Naive thymus-derived CD4-positive, alpha-beta T cell (primary cell): Measurements from ENCODE around the gene MACC1. TPM values are rescaled to one million over a fixed set of nuclear protein-coding genes. Genes with fewer than 3 reads are reported as not detected.

Experiments used
- ATAC-seq: fragments of 150-1000 bp; cut with Tn5 transposase; 2 replicates; pipeline ENCODE4 v1.10.0; 2021; ENCODE audit warnings: mild to moderate bottlenecking, moderate library complexity
- CTCF ChIA-PET: fragments of 350-600 bp; sonication (Branson Sonifier 250); formaldehyde crosslinking; loops from one replicate; lab custom pipeline; 2021; ENCODE audit warnings: antibody characterized with exemption; lab: Charles Lee
- POLR2A ChIA-PET: fragments of 350-600 bp; sonication (Branson Sonifier 250); formaldehyde crosslinking; loops from one replicate; lab custom pipeline; 2021; ENCODE audit warnings: antibody characterized with exemption, inconsistent platforms; lab: Charles Lee
- DNase-seq, 9 donors: peaks; one replicate each; pipeline versions ENCODE4 v3.0.0 to v3.0.0-alpha.2; 2020 to 2022; ENCODE audit warnings: mixed read lengths in 1 of 9
- H3K27ac ChIP-seq: one replicate; pipeline ENCODE4 v1.7.0; 2013; ENCODE audit warnings: mild to moderate bottlenecking, low read depth, low read length, moderate library complexity
- H3K27me3 ChIP-seq, 2 donors: one replicate each; pipeline ENCODE4 v1.7.0; 2013; ENCODE audit warnings: low read length in 2 of 2, mild to moderate bottlenecking in 2 of 2, moderate library complexity in 2 of 2; ENCODE audit not compliant: control insufficient read depth in 2 of 2, insufficient read depth in 2 of 2
- H3K36me3 ChIP-seq, 3 experiments: 1 replicate in 2 of 3; 2 replicates in 1 of 3; pipeline ENCODE4 v1.7.0; 2013; ENCODE audit warnings: low read length in 3 of 3, mild to moderate bottlenecking in 3 of 3, moderate library complexity in 1 of 3; ENCODE audit not compliant: insufficient read depth in 3 of 3, control insufficient read depth in 2 of 3
- H3K4me1 ChIP-seq, 2 donors: one replicate each; pipeline ENCODE4 v1.7.0; 2013; ENCODE audit warnings: low read length in 2 of 2, mild to moderate bottlenecking in 2 of 2, moderate library complexity in 1 of 2; ENCODE audit not compliant: control insufficient read depth in 2 of 2, insufficient read depth in 2 of 2
- H3K4me3 ChIP-seq: 2 replicates; pipeline ENCODE4 v1.7.0; 2013; ENCODE audit warnings: mild to moderate bottlenecking, low read length
- H3K9me3 ChIP-seq, 3 experiments: 1 replicate in 2 of 3; 2 replicates in 1 of 3; pipeline ENCODE4 v1.7.0; 2013; ENCODE audit warnings: low read length in 3 of 3; ENCODE audit not compliant: control insufficient read depth in 2 of 3
- H3K27ac Mint-ChIP-seq, 9 donors: one replicate each; pipeline ENCODE4 v1.8.0; 2020 to 2022; ENCODE audit warnings: mixed read lengths in 9 of 9, mild to moderate bottlenecking in 8 of 9, moderate library complexity in 5 of 9, inconsistent platforms in 2 of 9
- H3K27me3 Mint-ChIP-seq, 5 donors: one replicate each; pipeline ENCODE4 v1.8.0; 2021 to 2022; ENCODE audit warnings: mixed read lengths in 5 of 5, mild to moderate bottlenecking in 1 of 5
- H3K36me3 Mint-ChIP-seq, 5 donors: one replicate each; pipeline ENCODE4 v1.8.0; 2020 to 2022; ENCODE audit warnings: mixed read lengths in 5 of 5, mild to moderate bottlenecking in 3 of 5, inconsistent platforms in 1 of 5
- H3K4me1 Mint-ChIP-seq, 7 donors: one replicate each; pipeline ENCODE4 v1.8.0; 2020 to 2022; ENCODE audit warnings: mixed read lengths in 7 of 7, mild to moderate bottlenecking in 3 of 7, inconsistent platforms in 1 of 7
- H3K4me3 Mint-ChIP-seq, 10 donors: one replicate each; pipeline ENCODE4 v1.8.0; 2020 to 2022; ENCODE audit warnings: mild to moderate bottlenecking in 10 of 10, mixed read lengths in 10 of 10, moderate library complexity in 6 of 10, inconsistent platforms in 2 of 10
- H3K9me3 Mint-ChIP-seq, 11 donors: one replicate each; pipeline ENCODE4 v1.8.0; 2020 to 2022; ENCODE audit warnings: mixed read lengths in 11 of 11, mild to moderate bottlenecking in 4 of 11, inconsistent platforms in 1 of 11, moderate library complexity in 1 of 11
- intact Hi-C, 2 donors: fragments of 100-400 bp; cut with micrococcal nuclease; formaldehyde crosslinking; loops; one replicate each; pipeline ENCODE4 v1.15.1; 2023
- polyA plus RNA-seq, 2 donors: library from polyadenylated mRNA; unstranded; fragments of 300-500 nt; fragmentation: Illumina TruSeq; gene quantifications; one replicate each; pipeline ENCODE4 v1.2.3, GENCODE V29; 2021
- total RNA-seq, 6 experiments: library from RNA in 5 of 6; stranded (reverse) in 5 of 6; gene quantifications; 1 replicate in 5 of 6; 2 replicates in 1 of 6; pipeline ENCODE4 v1.2.3 and lab custom pipeline; 2021 to 2026

Gene MACC1
- total and polyA plus RNA-seq, 7 experiments from 2014 or later, result 0.03 to 0.24 (median 0.13) TPM

GRCh38 chr7:20172736-20173334, 44.3 kb downstream of the MACC1 start:
- intact Hi-C loops, result loop anchor here (1.0 to 2.0 kb wide), 4 partner anchors 190 to 464 kb away; partner anchors contain the start of gene POLR1F (in 1 of the 2)
- no peak overlapping the region for H3K27ac Mint-ChIP-seq
- peak in 2 of 9 donors; percentile 2 to 5 for DNase-seq
- Histone ChIP-seq H3K36me3 (no peaks in the 10 kb centered on the region), H3K4me3 (no peak overlapping the region), H3K27ac (no peak overlapping the region), H3K4me1 (no peaks in the 10 kb centered on the region), H3K9me3 (no peaks in the 10 kb centered on the region), H3K27me3 (no peaks in the 10 kb centered on the region)
- no peaks in the 10 kb centered on the region for H3K36me3 Mint-ChIP-seq
- H3K27me3 Mint-ChIP-seq, result no peaks in the 10 kb centered on the region
- ATAC-seq, result no peak
- H3K9me3 Mint-ChIP-seq, result no peaks in the 10 kb centered on the region
- CTCF ChIA-PET, result no interaction called here
- no peak overlapping the region for H3K4me3 Mint-ChIP-seq
- H3K4me1 Mint-ChIP-seq, result no peaks in the 10 kb centered on the region
- POLR2A ChIA-PET, result no interaction called here

- ATAC-seq, result no peak
- Mint-ChIP-seq H3K36me3 (no peaks in the 10 kb centered on the region), H3K4me1 (no peaks in the 10 kb centered on the region), H3K27ac (no peak overlapping the region), H3K4me3 (no peak overlapping the region), H3K27me3 (no peaks in the 10 kb centered on the region), H3K9me3 (no peaks in the 10 kb centered on the region)
- ChIA-PET POLR2A (no interaction called here), CTCF (no interaction called here)
- H3K4me3 ChIP-seq, result no peak overlapping the region
- intact Hi-C loops, result no loop called here
- no peak overlapping the region for H3K27ac ChIP-seq
- no peak for DNase-seq
- H3K4me1 ChIP-seq, result no peaks in the 10 kb centered on the region
- no peaks in the 10 kb centered on the region for H3K27me3 ChIP-seq
- H3K9me3 ChIP-seq, result no peaks in the 10 kb centered on the region
- no peaks in the 10 kb centered on the region for H3K36me3 ChIP-seq
Measured at GRCh38 chr7:20170633-20171032, 46.6 kb downstream of the MACC1 start.

GRCh38 chr7:20165146-20165510, 52.1 kb downstream of the MACC1 start:
- Mint-ChIP-seq H3K36me3 (no peaks in the 10 kb centered on the region), H3K27me3 (no peaks in the 10 kb centered on the region), H3K27ac (no peak overlapping the region), H3K4me1 (no peaks in the 10 kb centered on the region), H3K4me3 (no peak overlapping the region), H3K9me3 (no peaks in the 10 kb centered on the region)
- intact Hi-C loops, result no loop called here
- DNase-seq (no peak), ATAC-seq (no peak)
- Histone ChIP-seq H3K27ac (no peak overlapping the region), H3K27me3 (no peaks in the 10 kb centered on the region), H3K9me3 (no peaks in the 10 kb centered on the region), H3K36me3 (no peaks in the 10 kb centered on the region), H3K4me3 (no peak overlapping the region), H3K4me1 (no peaks in the 10 kb centered on the region)
- ChIA-PET POLR2A (no interaction called here), CTCF (no interaction called here)

- H3K27ac ChIP-seq, result no peak overlapping the region
- intact Hi-C loops, result no loop called here
- Mint-ChIP-seq H3K4me3 (no peak overlapping the region), H3K36me3 (no peaks in the 10 kb centered on the region), H3K27me3 (no peaks in the 10 kb centered on the region), H3K9me3 (no peaks in the 10 kb centered on the region), H3K27ac (no peak overlapping the region), H3K4me1 (no peaks in the 10 kb centered on the region)
- H3K9me3 ChIP-seq, result no peaks in the 10 kb centered on the region
- H3K27me3 ChIP-seq, result no peaks in the 10 kb centered on the region
- DNase-seq, result no peak
- H3K36me3 ChIP-seq, result no peaks in the 10 kb centered on the region
- no peak overlapping the region for H3K4me3 ChIP-seq
- ATAC-seq, result no peak
- H3K4me1 ChIP-seq, result no peaks in the 10 kb centered on the region
- CTCF ChIA-PET, result no interaction called here
- POLR2A ChIA-PET, result no interaction called here
Measured at GRCh38 chr7:20164425-20165145, 52.6 kb downstream of the MACC1 start.

- intact Hi-C loops, result no loop called here
- no peak overlapping the region for H3K4me3 Mint-ChIP-seq
- H3K4me1 ChIP-seq, result no peaks in the 10 kb centered on the region
- no peaks in the 10 kb centered on the region for H3K9me3 ChIP-seq
- H3K27ac Mint-ChIP-seq, result no peak overlapping the region
- H3K4me3 ChIP-seq, result no peak overlapping the region
- no peaks in the 10 kb centered on the region for H3K27me3 ChIP-seq
- H3K36me3 ChIP-seq, result no peaks in the 10 kb centered on the region
- POLR2A ChIA-PET, result no interaction called here
- CTCF ChIA-PET, result no interaction called here
- H3K27me3 Mint-ChIP-seq, result no peaks in the 10 kb centered on the region
- no peaks in the 10 kb centered on the region for H3K36me3 Mint-ChIP-seq
- no peak for ATAC-seq
- H3K27ac ChIP-seq, result no peak overlapping the region
- H3K9me3 Mint-ChIP-seq, result no peaks in the 10 kb centered on the region
- H3K4me1 Mint-ChIP-seq, result no peaks in the 10 kb centered on the region
- no peak for DNase-seq
Measured at GRCh38 chr7:20162665-20163064, 54.5 kb downstream of the MACC1 start.

- Mint-ChIP-seq H3K4me3 (no peak overlapping the region), H3K27me3 (no peaks in the 10 kb centered on the region), H3K4me1 (peaks cover 0 to 1% (median 0%) of the 10 kb centered on the region in 7 donors), H3K27ac (no peak overlapping the region), H3K36me3 (no peaks in the 10 kb centered on the region), H3K9me3 (no peaks in the 10 kb centered on the region)
- POLR2A ChIA-PET, result no interaction called here
- no peak for DNase-seq
- H3K4me1 ChIP-seq, result no peaks in the 10 kb centered on the region
- no peak for ATAC-seq
- no peaks in the 10 kb centered on the region for H3K9me3 ChIP-seq
- intact Hi-C loops, result no loop called here
- H3K4me3 ChIP-seq, result no peak overlapping the region
- H3K27ac ChIP-seq, result no peak overlapping the region
- CTCF ChIA-PET, result no interaction called here
- no peaks in the 10 kb centered on the region for H3K27me3 ChIP-seq
- H3K36me3 ChIP-seq, result no peaks in the 10 kb centered on the region
Measured at GRCh38 chr7:20159226-20159747, 57.9 kb downstream of the MACC1 start.

- no peaks in the 10 kb centered on the region for H3K9me3 ChIP-seq
- H3K4me3 ChIP-seq, result no peak overlapping the region
- POLR2A ChIA-PET, result no interaction called here
- DNase-seq (no peak), ATAC-seq (no peak)
- CTCF ChIA-PET, result no interaction called here
- H3K4me3 Mint-ChIP-seq, result no peak overlapping the region
- H3K9me3 Mint-ChIP-seq, result peaks cover 0 to 2% (median 0%) of the 10 kb centered on the region in 11 donors
- peaks cover 0 to 1% (median 0%) of the 10 kb centered on the region in 7 donors for H3K4me1 Mint-ChIP-seq
- intact Hi-C loops, result no loop called here
- H3K27ac ChIP-seq, result no peak overlapping the region
- H3K27me3 ChIP-seq, result no peaks in the 10 kb centered on the region
- no peak overlapping the region for H3K27ac Mint-ChIP-seq
- H3K36me3 ChIP-seq, result no peaks in the 10 kb centered on the region
- H3K27me3 Mint-ChIP-seq, result no peaks in the 10 kb centered on the region
- no peaks in the 10 kb centered on the region for H3K36me3 Mint-ChIP-seq
- H3K4me1 ChIP-seq, result no peaks in the 10 kb centered on the region
Measured at GRCh38 chr7:20158684-20159083, 58.5 kb downstream of the MACC1 start.
